GM19452 (cell line): ENCODE results near the gene ULK4.
A peak's percentile ranks its signal among the peaks of the same experiment; 100 is the strongest.
"Not testable (repeated sequence)": the region's sequence is repeated elsewhere in the genome, so short reads cannot be mapped to it uniquely, and the experiment has no call there.

Experiments
- ATAC-seq: cut with Tn5 transposase; IDR thresholded peaks from one replicate; pipeline ENCODE4 v1.9.1; 2021; ENCODE audit not compliant: unreplicated experiment

ULK4 gene

GRCh38 chr3:41874022-41874421 is 87.9 kb downstream of the ULK4 start:
- ATAC-seq: no peak

- ATAC-seq: no peak
These were observed 89.7 kb downstream of the ULK4 start for GRCh38 chr3:41872157-41872556.

- no peak for ATAC-seq
These were observed 94.4 kb downstream of the ULK4 start for GRCh38 chr3:41867533-41867932.

GRCh38 chr3:41866298-41866697 is 95.6 kb downstream of the ULK4 start:
- ATAC-seq: no peak

- ATAC-seq: no peak
These were observed 98.9 kb downstream of the ULK4 start for GRCh38 chr3:41863024-41863423.

GRCh38 chr3:41860489-41860888 is 101.4 kb downstream of the ULK4 start:
- not testable (repeated sequence) for ATAC-seq

GRCh38 chr3:41854956-41855355 is 106.9 kb downstream of the ULK4 start:
- no peak for ATAC-seq

GRCh38 chr3:41853540-41854196 is 108.2 kb downstream of the ULK4 start:
- no peak for ATAC-seq

GRCh38 chr3:41848753-41849574 is 112.9 kb downstream of the ULK4 start:
- ATAC-seq: no peak

GRCh38 chr3:41847679-41848078 is 114.2 kb downstream of the ULK4 start:
- no peak for ATAC-seq

- peak; percentile 56 for ATAC-seq
These were observed 115.1 kb downstream of the ULK4 start for GRCh38 chr3:41846850-41847249.

GRCh38 chr3:41845826-41846225 is 116.1 kb downstream of the ULK4 start:
- no peak for ATAC-seq

- not testable (repeated sequence) for ATAC-seq
These were observed 117.6 kb downstream of the ULK4 start for GRCh38 chr3:41844256-41844655.

- not testable (repeated sequence) for ATAC-seq
These were observed 120.8 kb downstream of the ULK4 start for GRCh38 chr3:41840936-41841668.

GRCh38 chr3:41836360-41837134 is 125.4 kb downstream of the ULK4 start:
- ATAC-seq: peak; percentile 63

GRCh38 chr3:41833628-41834027 is 128.3 kb downstream of the ULK4 start:
- no peak for ATAC-seq

- ATAC-seq: no peak
These were observed 142.7 kb downstream of the ULK4 start for GRCh38 chr3:41819236-41819635.

GRCh38 chr3:41808618-41809017 is 153.3 kb downstream of the ULK4 start:
- ATAC-seq: no peak

- ATAC-seq: no peak
These were observed 153.8 kb downstream of the ULK4 start for GRCh38 chr3:41808152-41808551.

- no peak for ATAC-seq
These were observed 166.9 kb downstream of the ULK4 start for GRCh38 chr3:41794748-41795589.
